SU-DHL-6 (cell line): ENCODE results near the gene TUFT1.

Experiments used
- H2AFZ ChIP-seq: fragments of 200-600 bp; sonication (generic); 2 replicates; pipeline ENCODE4 v1.6.1; 2014; ENCODE audit warnings: low read depth, mild to moderate bottlenecking, moderate library complexity, mixed read lengths, antibody characterized with exemption, low read length; ENCODE audit not compliant: severe bottlenecking
- H3F3A ChIP-seq: fragments of 200-600 bp; shearing (Covaris generic); 2 replicates; pipeline ENCODE4 v1.6.0; 2016; ENCODE audit warnings: antibody characterized with exemption, mild to moderate bottlenecking; ENCODE audit not compliant: insufficient read depth
- H3K27ac ChIP-seq: fragments of 200-600 bp; sonication (generic); 2 replicates; pipeline ENCODE4 v1.5.1; 2016; ENCODE audit warnings: low read depth, mild to moderate bottlenecking, low read length, moderate library complexity, mixed read lengths
- H3K27me3 ChIP-seq: fragments of 200-600 bp; sonication (generic), shearing (Covaris generic); 2 replicates; pipeline ENCODE4 v1.6.0; 2014; ENCODE audit warnings: mild to moderate bottlenecking, low read length
- H3K36me3 ChIP-seq: fragments of 200-600 bp; sonication (generic); 2 replicates; pipeline ENCODE4 v1.6.1; 2014; ENCODE audit warnings: mild to moderate bottlenecking, low read length, mixed read lengths
- H3K4me2 ChIP-seq: fragments of 300-600, 200-600 bp; shearing (Covaris generic), sonication (generic); 2 replicates; pipeline ENCODE4 v1.6.0; 2014; ENCODE audit warnings: low read length, low read depth, mild to moderate bottlenecking; ENCODE audit not compliant: poor library complexity, severe bottlenecking
- H3K4me3 ChIP-seq: fragments of 200-600 bp; sonication (generic); 2 replicates; pipeline ENCODE4 v1.5.1; 2014; ENCODE audit warnings: antibody characterized with exemption, low read length, mild to moderate bottlenecking, mixed read lengths; ENCODE audit not compliant: insufficient read depth, poor library complexity, severe bottlenecking
- H3K79me2 ChIP-seq: fragments of 200-600 bp; sonication (generic); 2 replicates; pipeline ENCODE4 v1.6.1; 2014; ENCODE audit warnings: mild to moderate bottlenecking, low read length, moderate library complexity; ENCODE audit not compliant: insufficient read depth
- H3K9ac ChIP-seq: fragments of 200-600 bp; sonication (generic); 2 replicates; pipeline ENCODE4 v1.7.0; 2014; ENCODE audit warnings: mild to moderate bottlenecking, low read length
- H3K9me2 ChIP-seq: fragments of 200-600 bp; sonication (generic); replicated peaks from 2 replicates; pipeline ENCODE4 v1.6.1; 2014; ENCODE audit warnings: low read length; ENCODE audit not compliant: insufficient read depth
- H3K9me3 ChIP-seq: fragments of 200-600 bp; sonication (generic); 2 replicates; pipeline ENCODE4 v1.6.1; 2014; ENCODE audit warnings: low read length, mixed read lengths; ENCODE audit not compliant: insufficient read depth
- H4K20me1 ChIP-seq: fragments of 200-600 bp; sonication (generic); 2 replicates; pipeline ENCODE4 v1.6.1; 2014; ENCODE audit warnings: low read depth, mild to moderate bottlenecking, antibody characterized with exemption, low read length, moderate library complexity, mixed read lengths
- EZH2phosphoT487 ChIP-seq: fragments of 200-600 bp; sonication (generic), shearing (Covaris generic); conservative IDR thresholded peaks from 2 replicates; pipeline ENCODE4 v1.6.1; 2018; ENCODE audit warnings: mild to moderate bottlenecking, antibody characterized with exemption, low read length, moderate library complexity, mixed read lengths
- TF ChIP-seq, protein P1 (sequence below): fragments of 200-600 bp; sonication (generic); IDR thresholded peaks from one replicate; pipeline ENCODE4 v1.5.1; 2017; ENCODE audit warnings: antibody characterized with exemption, mild to moderate bottlenecking, low read length, moderate library complexity; ENCODE audit not compliant: insufficient read depth, poor library complexity, severe bottlenecking

Gene TUFT1

DNA sequence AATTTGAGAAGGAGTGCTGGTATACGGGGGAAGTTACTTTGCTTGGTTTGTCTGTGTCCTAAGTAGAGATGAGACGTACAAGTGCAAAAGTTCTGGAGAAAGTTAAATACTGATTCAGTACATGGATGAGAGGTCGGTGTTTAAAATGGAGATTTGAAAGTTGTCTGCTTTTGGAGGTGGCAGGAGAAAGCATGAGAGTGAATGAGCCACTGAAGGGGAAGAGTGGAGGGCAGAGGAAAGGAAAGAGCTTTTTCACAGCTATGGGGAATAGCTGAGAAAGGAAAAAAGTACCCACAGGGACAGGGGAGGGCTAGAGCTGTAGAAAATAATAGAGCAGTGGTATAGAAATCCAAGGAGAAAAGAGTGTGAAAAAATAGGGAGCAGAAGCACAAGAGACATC lies 47.1 kb upstream of the TUFT1 start:
- Histone ChIP-seq H3K36me3 (no peaks in the 10 kb centered on the region), H4K20me1 (no peaks in the 10 kb centered on the region), H3K79me2 (no peaks in the 10 kb centered on the region), H3K27me3 (no peaks in the 10 kb centered on the region), H3K4me3 (no peak overlapping the region), H3K4me2 (no peak overlapping the region), H3K9me3 (no peaks in the 10 kb centered on the region), H3K9ac (no peak overlapping the region), H3F3A (no peaks in the 10 kb centered on the region), H3K27ac (no peak overlapping the region), H2AFZ (no peak overlapping the region), H3K9me2 (no peaks in the 10 kb centered on the region)
- TF ChIP-seq EZH2phosphoT487, result no peak

DNA sequence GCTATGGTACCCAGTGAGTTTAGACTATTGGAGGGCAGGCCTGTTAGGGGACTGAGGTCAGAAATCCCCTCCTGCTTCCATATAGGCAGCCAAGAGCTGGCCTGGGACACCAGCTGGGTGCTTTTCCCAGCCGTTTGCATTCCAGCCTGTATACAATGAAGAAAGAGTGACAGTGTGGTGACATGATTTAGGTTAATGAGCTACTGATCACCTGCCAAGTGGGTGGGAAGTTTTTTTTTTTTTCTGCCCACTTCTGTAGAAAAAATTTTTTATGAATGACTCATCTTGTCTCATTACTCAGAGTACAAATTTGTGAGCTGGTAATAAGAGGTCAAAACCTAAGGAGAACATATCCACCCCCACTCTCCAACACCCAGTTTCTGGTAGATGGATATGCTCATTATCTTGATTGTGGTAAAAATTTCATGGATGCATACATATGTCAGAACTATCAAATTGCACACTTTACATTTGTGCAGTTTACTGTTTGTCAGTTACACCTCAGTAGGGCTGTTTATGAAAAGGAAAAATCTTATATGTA lies 45.3 kb upstream of the TUFT1 start:
- Histone ChIP-seq H3K4me2 (no peak overlapping the region), H3K36me3 (no peaks in the 10 kb centered on the region), H2AFZ (no peak overlapping the region), H3K9me3 (no peaks in the 10 kb centered on the region), H3F3A (no peaks in the 10 kb centered on the region), H3K4me3 (no peak overlapping the region), H3K9ac (no peak overlapping the region), H3K9me2 (no peaks in the 10 kb centered on the region), H3K79me2 (no peaks in the 10 kb centered on the region), H3K27ac (no peak overlapping the region), H4K20me1 (no peaks in the 10 kb centered on the region), H3K27me3 (no peaks in the 10 kb centered on the region)
- TF ChIP-seq, protein P1, sequence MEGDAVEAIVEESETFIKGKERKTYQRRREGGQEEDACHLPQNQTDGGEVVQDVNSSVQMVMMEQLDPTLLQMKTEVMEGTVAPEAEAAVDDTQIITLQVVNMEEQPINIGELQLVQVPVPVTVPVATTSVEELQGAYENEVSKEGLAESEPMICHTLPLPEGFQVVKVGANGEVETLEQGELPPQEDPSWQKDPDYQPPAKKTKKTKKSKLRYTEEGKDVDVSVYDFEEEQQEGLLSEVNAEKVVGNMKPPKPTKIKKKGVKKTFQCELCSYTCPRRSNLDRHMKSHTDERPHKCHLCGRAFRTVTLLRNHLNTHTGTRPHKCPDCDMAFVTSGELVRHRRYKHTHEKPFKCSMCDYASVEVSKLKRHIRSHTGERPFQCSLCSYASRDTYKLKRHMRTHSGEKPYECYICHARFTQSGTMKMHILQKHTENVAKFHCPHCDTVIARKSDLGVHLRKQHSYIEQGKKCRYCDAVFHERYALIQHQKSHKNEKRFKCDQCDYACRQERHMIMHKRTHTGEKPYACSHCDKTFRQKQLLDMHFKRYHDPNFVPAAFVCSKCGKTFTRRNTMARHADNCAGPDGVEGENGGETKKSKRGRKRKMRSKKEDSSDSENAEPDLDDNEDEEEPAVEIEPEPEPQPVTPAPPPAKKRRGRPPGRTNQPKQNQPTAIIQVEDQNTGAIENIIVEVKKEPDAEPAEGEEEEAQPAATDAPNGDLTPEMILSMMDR, result no peak
- no peak for TF ChIP-seq EZH2phosphoT487

GRCh38 chr1:151495316-151495715 lies 44.8 kb upstream of the TUFT1 start:
- Histone ChIP-seq H3K27ac (no peak overlapping the region), H3K4me2 (no peak overlapping the region), H4K20me1 (no peaks in the 10 kb centered on the region), H3K27me3 (no peaks in the 10 kb centered on the region), H3K36me3 (no peaks in the 10 kb centered on the region), H3K4me3 (no peak overlapping the region), H3K79me2 (no peaks in the 10 kb centered on the region), H3F3A (no peaks in the 10 kb centered on the region), H2AFZ (no peak overlapping the region), H3K9ac (no peak overlapping the region), H3K9me3 (no peaks in the 10 kb centered on the region), H3K9me2 (no peaks in the 10 kb centered on the region)
- TF ChIP-seq EZH2phosphoT487, result no peak
- TF ChIP-seq, protein P1, result no peak

DNA sequence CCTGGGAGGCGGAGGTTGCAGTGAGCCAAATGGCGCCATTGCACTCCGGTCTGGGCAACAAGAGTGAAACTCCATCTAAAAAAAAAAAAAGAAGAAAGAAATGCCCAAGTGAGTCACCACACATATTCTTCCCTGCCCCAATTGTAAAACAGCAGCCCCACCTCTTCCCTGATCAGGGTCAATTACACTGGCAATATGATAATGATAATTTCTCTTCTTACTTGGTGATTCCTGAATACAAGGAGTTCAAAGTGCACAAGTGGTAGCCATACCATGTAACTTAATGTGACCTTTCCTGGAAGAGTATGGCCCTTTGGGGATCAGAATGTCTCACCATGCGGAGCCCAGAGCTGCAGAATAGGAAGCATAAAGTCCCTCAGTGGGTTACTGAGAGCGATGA lies 40.7 kb upstream of the TUFT1 start:
- H2AFZ ChIP-seq, result no peak overlapping the region
- no peak for TF ChIP-seq EZH2phosphoT487
- TF ChIP-seq, protein P1, result no peak

More for the DNA sequence above, 40.7 kb upstream of the TUFT1 start:
- Histone ChIP-seq H4K20me1 (no peaks in the 10 kb centered on the region), H3K9me3 (no peaks in the 10 kb centered on the region), H3K27ac (no peak overlapping the region), H3K4me2 (no peak overlapping the region), H3K9ac (no peak overlapping the region), H3K27me3 (no peaks in the 10 kb centered on the region), H3K79me2 (no peaks in the 10 kb centered on the region), H3K9me2 (no peaks in the 10 kb centered on the region), H3F3A (no peaks in the 10 kb centered on the region), H3K36me3 (no peaks in the 10 kb centered on the region), H3K4me3 (no peak overlapping the region)
